A549 (cell line): ENCODE results near the gene PFKFB3. TPM values are rescaled to one million over a fixed set of nuclear protein-coding genes. Genes with fewer than 3 reads are reported as not detected.

ENCODE experiments used
- ATAC-seq, 2 experiments: fragments of 200-7000 bp in 1 of 2; fragments of >200 bp in 1 of 2; cut with Nextera tagmentation in 1 of 2; cut with Tn5 transposase in 1 of 2; 3 replicates each; pipeline versions ENCODE4 v1.8.0 to v1.9.1; 2018 to 2020; ENCODE audit warnings: mild to moderate bottlenecking in 1 of 2, moderate library complexity in 1 of 2
- CTCF ChIA-PET: fragments of 300-600 bp; sonication (Branson Sonifier 250); formaldehyde crosslinking; extraction: SDS; loops from one replicate; lab custom pipeline; 2021; ENCODE audit warnings: antibody characterized with exemption, inconsistent platforms; lab: Yijun Ruan, JAX
- POLR2A ChIA-PET: fragments of 350-600 bp; formaldehyde crosslinking; extraction: SDS; loops from one replicate; lab custom pipeline; 2021; ENCODE audit warnings: antibody characterized with exemption, inconsistent platforms; lab: Yijun Ruan, JAX
- DNase-seq, 2 experiments: peaks; one replicate each; pipeline versions ENCODE4 v3.0.0 to v3.0.0-alpha.2; 2011 to 2016; ENCODE audit warnings: low read depth in 1 of 2, low spot score in 1 of 2
- FAIRE-seq: peaks from 2 replicates; lab custom pipeline; 2011; peaks lifted over from hg19 to GRCh38; lab: Jason Lieb, UNC
- H3K27ac ChIP-seq, 2 experiments: fragments of >200 bp; sonication (Bioruptor Twin); formaldehyde crosslinking; 3 replicates each; pipeline ENCODE4 v1.5.1; 2016 to 2017
- H3K4me1 ChIP-seq: fragments of >200 bp; sonication (Bioruptor Twin); formaldehyde crosslinking; 3 replicates; pipeline ENCODE4 v1.6.1; 2016
- H3K4me2 ChIP-seq: fragments of >200 bp; sonication (Bioruptor Twin); formaldehyde crosslinking; 3 replicates; pipeline ENCODE4 v1.6.1; 2016
- H3K4me3 ChIP-seq: fragments of >200 bp; sonication (Bioruptor Twin); formaldehyde crosslinking; 3 replicates; pipeline ENCODE4 v1.5.1; 2016
- H3K9me3 ChIP-seq: fragments of >200 bp; sonication (Bioruptor Twin); formaldehyde crosslinking; 3 replicates; pipeline ENCODE4 v1.6.1; 2016
- BHLHE40 ChIP-seq: IDR thresholded peaks from 2 replicates; pipeline ENCODE4 v1.6.1; 2012; ENCODE audit warnings: low read depth, low read length, inconsistent platforms
- CBX2 ChIP-seq: fragments of 200-600 bp; sonication (generic); IDR thresholded peaks from 2 replicates; pipeline ENCODE4 v1.6.1; 2016; ENCODE audit warnings: low read depth, mild to moderate bottlenecking, borderline replicate concordance
- CTCF ChIP-seq: fragments of >200 bp; sonication (Bioruptor Twin); formaldehyde crosslinking; IDR thresholded peaks from 3 replicates; pipeline ENCODE4 v1.5.1; 2016
- E2F6 ChIP-seq: IDR thresholded peaks from 2 replicates; pipeline ENCODE4 v1.6.1; 2012; ENCODE audit warnings: low read depth, borderline replicate concordance
- EHF ChIP-seq: fragments of 250-450 bp; sonication (Bioruptor Pico); IDR thresholded peaks from 2 replicates; pipeline ENCODE4 v1.5.0; 2020; ENCODE audit warnings: mild to moderate bottlenecking
- EHMT2 ChIP-seq: fragments of 200-600 bp; sonication (generic); IDR thresholded peaks from 2 replicates; pipeline ENCODE4 v1.6.1; 2016; ENCODE audit warnings: antibody characterized with exemption, low read depth, mild to moderate bottlenecking, moderate library complexity
- ELK1 ChIP-seq: fragments of 150-350 bp; IDR thresholded peaks from 2 replicates; pipeline ENCODE4 v1.6.1; 2014; ENCODE audit warnings: low read depth, mild to moderate bottlenecking, low read length
- EP300 ChIP-seq, 2 experiments: fragments of >200 bp; sonication (Bioruptor Twin); formaldehyde crosslinking; IDR thresholded peaks; 2 replicates in 1 of 2; 3 replicates in 1 of 2; pipeline ENCODE4 v1.6.1; 2016 to 2017
- ESRRA ChIP-seq: fragments of 150-350 bp; IDR thresholded peaks from 2 replicates; pipeline ENCODE4 v1.6.1; 2014; ENCODE audit warnings: mild to moderate bottlenecking, low read length, borderline replicate concordance
- FOSB ChIP-seq: fragments of 250-450 bp; sonication (Bioruptor Pico); IDR thresholded peaks from 2 replicates; pipeline ENCODE4 v1.5.0; 2020; ENCODE audit warnings: mild to moderate bottlenecking, moderate library complexity
- FOXS1 ChIP-seq: fragments of 250-450 bp; sonication (Bioruptor Pico); IDR thresholded peaks from 2 replicates; pipeline ENCODE4 v1.5.0; 2020; ENCODE audit warnings: mild to moderate bottlenecking, moderate library complexity
- GATA3 ChIP-seq: IDR thresholded peaks from 2 replicates; pipeline ENCODE4 v1.6.1; 2012; ENCODE audit warnings: borderline replicate concordance
- JUNB ChIP-seq: fragments of >200 bp; sonication (Bioruptor Twin); formaldehyde crosslinking; IDR thresholded peaks from 2 replicates; pipeline ENCODE4 v1.6.1; 2016
- KDM1A ChIP-seq: fragments of 200-600 bp; sonication (generic); IDR thresholded peaks from 2 replicates; pipeline ENCODE4 v1.6.1; 2016; ENCODE audit warnings: low read depth, mild to moderate bottlenecking
- MAX ChIP-seq: IDR thresholded peaks from 2 replicates; pipeline ENCODE4 v1.6.1; 2012
- MYC ChIP-seq: IDR thresholded peaks from 2 replicates; pipeline ENCODE4 v1.6.1; 2012; ENCODE audit warnings: mild to moderate bottlenecking, inconsistent platforms, low read length, improper control_type of control experiment, borderline replicate concordance
- NPAS2 ChIP-seq: fragments of 250-450 bp; sonication (Bioruptor Pico); IDR thresholded peaks from 2 replicates; pipeline ENCODE4 v1.8.0; 2022; ENCODE audit warnings: mild to moderate bottlenecking, moderate library complexity, borderline replicate concordance
- PBX3 ChIP-seq: IDR thresholded peaks from 2 replicates; pipeline ENCODE4 v1.6.1; 2012
- PHF8 ChIP-seq: fragments of 200-600 bp; sonication (generic); IDR thresholded peaks from 2 replicates; pipeline ENCODE4 v1.6.1; 2016; ENCODE audit warnings: low read depth, mild to moderate bottlenecking, antibody characterized with exemption, moderate library complexity, borderline replicate concordance
- RARB ChIP-seq: fragments of 250-450 bp; sonication (Bioruptor Pico); IDR thresholded peaks from 2 replicates; pipeline ENCODE4 v1.8.0; 2021; ENCODE audit warnings: mild to moderate bottlenecking, moderate library complexity
- RCOR1 ChIP-seq: fragments of 150-350 bp; IDR thresholded peaks from 2 replicates; pipeline ENCODE4 v1.6.1; 2014; ENCODE audit warnings: antibody characterized with exemption, low read length, low read depth
- REST ChIP-seq: fragments of 200-600 bp; sonication (generic); IDR thresholded peaks from 2 replicates; pipeline ENCODE4 v1.6.1; 2016; ENCODE audit warnings: antibody characterized with exemption, mild to moderate bottlenecking, moderate library complexity
- RFX5 ChIP-seq: fragments of 450-650 bp; IDR thresholded peaks from 2 replicates; pipeline ENCODE4 v1.7.1; 2014; ENCODE audit warnings: antibody characterized with exemption, mild to moderate bottlenecking, moderate library complexity
- SREBF2 ChIP-seq: fragments of 450-650 bp; IDR thresholded peaks from 2 replicates; pipeline ENCODE4 v1.6.1; 2014; ENCODE audit warnings: mild to moderate bottlenecking, moderate library complexity
- TP53 ChIP-seq: fragments of 250-450 bp; sonication (Bioruptor Pico); IDR thresholded peaks from 2 replicates; pipeline ENCODE4 v1.5.0; 2021; ENCODE audit warnings: mild to moderate bottlenecking, moderate library complexity
- USF2 ChIP-seq: fragments of 450-650 bp; IDR thresholded peaks from 2 replicates; pipeline ENCODE4 v1.6.1; 2014; ENCODE audit warnings: antibody characterized with exemption
- ZC3H11A ChIP-seq: fragments of 450-650 bp; IDR thresholded peaks from 2 replicates; pipeline ENCODE4 v1.6.1; 2014; ENCODE audit warnings: antibody characterized with exemption, mild to moderate bottlenecking
- WGBS: methylation state at CpG from one replicate; pipeline ENCODE4 v1.1.6; 2017; ENCODE audit errors: missing lambda C conversion rate; 5-methylcytosine and 5-hydroxymethylcytosine counted together
- polyA plus RNA-seq, 4 experiments: library from polyadenylated mRNA; depleted of rRNA in 3 of 4; stranded (reverse); fragments of >200 nt; fragmentation: RNase III in 1 of 4; extraction: RNeasy Plus Mini Kit Qiagen cat#74134 plus additional on column Dnase treatment in 1 of 4; gene quantifications; 2 replicates in 3 of 4; 3 replicates in 1 of 4; pipeline ENCODE4 v1.2.3, GENCODE V29; 2011 to 2017

The PFKFB3 gene
- polyA plus RNA-seq, 2 of the 4 experiments (the other 2 are of a cell fraction): 139 to 232 TPM

- Histone ChIP-seq H3K4me3 (no peak overlapping the region), H3K27ac (no peak overlapping the region), H3K4me1 (0 out of 3 replicates have a peak, but pooled peaks cover 5% of the 10 kb centered on the region), H3K4me2 (no peak overlapping the region), H3K9me3 (no peaks in the 10 kb centered on the region)
- CTCF ChIA-PET: interaction anchor here (1.0 to 2.0 kb wide), 3 partner anchors 9 to 219 kb away, joined by 3 to 5 read pairs (median 4); no protein-coding TSS in a partner anchor
- TF ChIP-seq E2F6: no peak
- TF ChIP-seq USF2: no peak
- TF ChIP-seq GATA3: no peak
- no peak for TF ChIP-seq PHF8
- TF ChIP-seq JUNB: no peak
- no peak for TF ChIP-seq FOSB (CRISPR knock-in tag)
- TF ChIP-seq ELK1: no peak
- TF ChIP-seq MYC: no peak
- no peak for TF ChIP-seq EP300 (IDR thresholded peaks at IDR 0.05)
- TF ChIP-seq CTCF: no peak
- TF ChIP-seq BHLHE40: no peak
- no peak for TF ChIP-seq RARB (CRISPR knock-in tag)
- no peak for TF ChIP-seq KDM1A
- TF ChIP-seq RCOR1: no peak
- TF ChIP-seq EHF (CRISPR knock-in tag): no peak
- no peak for TF ChIP-seq SREBF2
- TF ChIP-seq ZC3H11A: no peak
- TF ChIP-seq ESRRA: no peak
- no peak for TF ChIP-seq NPAS2 (CRISPR knock-in tag)
- TF ChIP-seq EHMT2: no peak
- 94% methylated on average over 9 of the region's 9 CpGs for WGBS
- POLR2A ChIA-PET: no interaction called here
- no peak for ATAC-seq
- no peak for DNase-seq
- no peak for FAIRE-seq
Observed at GRCh38 chr10:6186894-6187256, 15.9 kb upstream of the PFKFB3 start.

- POLR2A ChIA-PET: interaction anchor here (0.8 kb wide), 1 partner anchor 16 kb away, joined by 3 read pairs; the partner anchor contains the start of gene PFKFB3
- DNase-seq (no peak), ATAC-seq (no peak)
Observed at GRCh38 chr10:6187278-6187677, 15.5 kb upstream of the PFKFB3 start.

More at GRCh38 chr10:6187278-6187677, 15.5 kb upstream of the PFKFB3 start:
- no peak for TF ChIP-seq TP53 (CRISPR knock-in tag)
- no peak for TF ChIP-seq ELK1
- no peak for TF ChIP-seq MAX
- no peak for TF ChIP-seq FOSB (CRISPR knock-in tag)
- no peak for TF ChIP-seq REST
- TF ChIP-seq RCOR1: no peak
- TF ChIP-seq SREBF2: no peak
- TF ChIP-seq RARB (CRISPR knock-in tag): no peak
- no peak for TF ChIP-seq CBX2
- TF ChIP-seq FOXS1: no peak
- no peak for TF ChIP-seq KDM1A
- TF ChIP-seq RFX5: no peak
- no peak for TF ChIP-seq PBX3
- no peaks in the 10 kb centered on the region for H3K9me3 ChIP-seq
- H3K4me3 ChIP-seq: no peak overlapping the region
- CTCF ChIA-PET: interaction anchor here (1.0 to 2.0 kb wide), 3 partner anchors 9 to 219 kb away, joined by 3 to 5 read pairs (median 4); no protein-coding TSS in a partner anchor
- 0 out of 3 replicates have a peak, but pooled peaks cover 5% of the 10 kb centered on the region for H3K4me1 ChIP-seq
- no peak for FAIRE-seq
- H3K4me2 ChIP-seq: no peak overlapping the region
- WGBS: 90% methylated on average over 6 of the region's 6 CpGs
- H3K27ac ChIP-seq: no peak overlapping the region
